Measurements from ENCODE around the gene CDH13.

Gene CDH13

GRCh38 chr16:83238949-83239691 is 612.4 kb downstream of the CDH13 start:
- Histone ChIP-seq H3K27ac (replicated peaks) (no peak overlapping the region), H3K27me3 (ENCODE audit: insufficient read depth, poor library complexity, severe bottlenecking) (no peaks in the 10 kb centered on the region), H3K4me3 (replicated peaks; ENCODE audit: insufficient read depth, low read length) (no peak overlapping the region)
- no peak for DNase-seq (ENCODE audit: low read depth in 1 of 2, low spot score in 1 of 2)
- TF ChIP-seq, protein P1, sequence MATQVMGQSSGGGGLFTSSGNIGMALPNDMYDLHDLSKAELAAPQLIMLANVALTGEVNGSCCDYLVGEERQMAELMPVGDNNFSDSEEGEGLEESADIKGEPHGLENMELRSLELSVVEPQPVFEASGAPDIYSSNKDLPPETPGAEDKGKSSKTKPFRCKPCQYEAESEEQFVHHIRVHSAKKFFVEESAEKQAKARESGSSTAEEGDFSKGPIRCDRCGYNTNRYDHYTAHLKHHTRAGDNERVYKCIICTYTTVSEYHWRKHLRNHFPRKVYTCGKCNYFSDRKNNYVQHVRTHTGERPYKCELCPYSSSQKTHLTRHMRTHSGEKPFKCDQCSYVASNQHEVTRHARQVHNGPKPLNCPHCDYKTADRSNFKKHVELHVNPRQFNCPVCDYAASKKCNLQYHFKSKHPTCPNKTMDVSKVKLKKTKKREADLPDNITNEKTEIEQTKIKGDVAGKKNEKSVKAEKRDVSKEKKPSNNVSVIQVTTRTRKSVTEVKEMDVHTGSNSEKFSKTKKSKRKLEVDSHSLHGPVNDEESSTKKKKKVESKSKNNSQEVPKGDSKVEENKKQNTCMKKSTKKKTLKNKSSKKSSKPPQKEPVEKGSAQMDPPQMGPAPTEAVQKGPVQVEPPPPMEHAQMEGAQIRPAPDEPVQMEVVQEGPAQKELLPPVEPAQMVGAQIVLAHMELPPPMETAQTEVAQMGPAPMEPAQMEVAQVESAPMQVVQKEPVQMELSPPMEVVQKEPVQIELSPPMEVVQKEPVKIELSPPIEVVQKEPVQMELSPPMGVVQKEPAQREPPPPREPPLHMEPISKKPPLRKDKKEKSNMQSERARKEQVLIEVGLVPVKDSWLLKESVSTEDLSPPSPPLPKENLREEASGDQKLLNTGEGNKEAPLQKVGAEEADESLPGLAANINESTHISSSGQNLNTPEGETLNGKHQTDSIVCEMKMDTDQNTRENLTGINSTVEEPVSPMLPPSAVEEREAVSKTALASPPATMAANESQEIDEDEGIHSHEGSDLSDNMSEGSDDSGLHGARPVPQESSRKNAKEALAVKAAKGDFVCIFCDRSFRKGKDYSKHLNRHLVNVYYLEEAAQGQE (IDR thresholded peaks at IDR 0.05; ENCODE audit: insufficient replicate concordance, low read depth): no peak
- no peak for TF ChIP-seq POLR2AphosphoS5 (IDR thresholded peaks at IDR 0.05; ENCODE audit: low read depth)
- no peak for TF ChIP-seq SPI1 (IDR thresholded peaks at IDR 0.05; ENCODE audit: borderline replicate concordance, low read depth)
- TF ChIP-seq, protein P2, sequence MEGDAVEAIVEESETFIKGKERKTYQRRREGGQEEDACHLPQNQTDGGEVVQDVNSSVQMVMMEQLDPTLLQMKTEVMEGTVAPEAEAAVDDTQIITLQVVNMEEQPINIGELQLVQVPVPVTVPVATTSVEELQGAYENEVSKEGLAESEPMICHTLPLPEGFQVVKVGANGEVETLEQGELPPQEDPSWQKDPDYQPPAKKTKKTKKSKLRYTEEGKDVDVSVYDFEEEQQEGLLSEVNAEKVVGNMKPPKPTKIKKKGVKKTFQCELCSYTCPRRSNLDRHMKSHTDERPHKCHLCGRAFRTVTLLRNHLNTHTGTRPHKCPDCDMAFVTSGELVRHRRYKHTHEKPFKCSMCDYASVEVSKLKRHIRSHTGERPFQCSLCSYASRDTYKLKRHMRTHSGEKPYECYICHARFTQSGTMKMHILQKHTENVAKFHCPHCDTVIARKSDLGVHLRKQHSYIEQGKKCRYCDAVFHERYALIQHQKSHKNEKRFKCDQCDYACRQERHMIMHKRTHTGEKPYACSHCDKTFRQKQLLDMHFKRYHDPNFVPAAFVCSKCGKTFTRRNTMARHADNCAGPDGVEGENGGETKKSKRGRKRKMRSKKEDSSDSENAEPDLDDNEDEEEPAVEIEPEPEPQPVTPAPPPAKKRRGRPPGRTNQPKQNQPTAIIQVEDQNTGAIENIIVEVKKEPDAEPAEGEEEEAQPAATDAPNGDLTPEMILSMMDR (IDR thresholded peaks at IDR 0.05; ENCODE audit: insufficient read depth, low read length): no peak
- no peak for TF ChIP-seq GABPA (IDR thresholded peaks at IDR 0.05; ENCODE audit: low read depth)

DNA sequence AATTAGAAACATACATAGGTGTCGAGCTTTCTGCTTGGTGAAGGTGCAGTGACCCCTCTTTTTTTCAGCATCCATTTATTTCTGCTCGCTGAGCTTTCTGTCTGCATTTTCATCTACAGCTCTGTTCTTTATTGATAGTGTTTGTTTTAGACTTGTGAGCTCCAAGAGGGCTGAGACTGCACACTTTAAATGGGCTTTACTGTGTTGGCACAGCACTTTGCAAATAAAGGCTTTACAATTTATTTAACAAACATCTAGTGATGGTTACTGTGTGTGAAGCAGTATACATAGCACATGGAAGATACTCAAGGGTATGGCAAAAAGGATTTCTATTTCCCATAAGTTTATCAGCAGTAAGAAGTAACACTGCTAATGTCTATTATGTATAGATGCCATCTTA is 617.3 kb downstream of the CDH13 start:
- Histone ChIP-seq H3K27me3 (ENCODE audit: insufficient read depth, poor library complexity, severe bottlenecking) (peaks cover 2% of the 10 kb centered on the region), H3K27ac (replicated peaks) (no peak overlapping the region), H3K4me3 (replicated peaks; ENCODE audit: insufficient read depth, low read length) (no peak overlapping the region)
- TF ChIP-seq, protein P2 (IDR thresholded peaks at IDR 0.05; ENCODE audit: insufficient read depth, low read length): no peak
- no peak for TF ChIP-seq SPI1 (IDR thresholded peaks at IDR 0.05; ENCODE audit: borderline replicate concordance, low read depth)
- no peak for TF ChIP-seq GABPA (IDR thresholded peaks at IDR 0.05; ENCODE audit: low read depth)
- no peak for TF ChIP-seq POLR2AphosphoS5 (IDR thresholded peaks at IDR 0.05; ENCODE audit: low read depth)
- DNase-seq (ENCODE audit: low read depth in 1 of 2, low spot score in 1 of 2): no peak

DNA sequence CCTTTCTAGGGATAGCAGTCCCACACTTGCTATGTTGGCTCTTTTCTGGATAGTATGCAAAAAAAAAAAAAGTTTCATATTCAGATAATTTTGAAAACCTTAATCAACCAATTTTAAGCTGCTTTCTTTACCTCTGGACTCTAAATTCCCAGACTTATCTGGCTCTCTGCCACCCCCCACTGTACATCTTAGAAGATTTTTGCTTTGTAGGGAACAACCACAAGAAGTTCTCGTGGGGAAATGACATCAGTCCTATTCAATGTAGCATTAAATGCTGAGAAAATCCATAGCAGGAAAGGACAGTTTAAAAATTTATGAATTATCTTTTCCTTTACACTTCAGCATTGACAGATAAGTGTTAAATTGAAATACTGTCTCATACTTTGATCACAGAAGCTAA is 618.3 kb downstream of the CDH13 start:
- TF ChIP-seq, protein P1 (IDR thresholded peaks at IDR 0.05; ENCODE audit: insufficient replicate concordance, low read depth): no peak
- TF ChIP-seq GABPA (IDR thresholded peaks at IDR 0.05; ENCODE audit: low read depth): no peak
- TF ChIP-seq, protein P2 (IDR thresholded peaks at IDR 0.05; ENCODE audit: insufficient read depth, low read length): no peak
- no peak for TF ChIP-seq SPI1 (IDR thresholded peaks at IDR 0.05; ENCODE audit: borderline replicate concordance, low read depth)
- no peak for TF ChIP-seq POLR2AphosphoS5 (IDR thresholded peaks at IDR 0.05; ENCODE audit: low read depth)
- Histone ChIP-seq H3K4me3 (replicated peaks; ENCODE audit: insufficient read depth, low read length) (no peak overlapping the region), H3K27me3 (ENCODE audit: insufficient read depth, poor library complexity, severe bottlenecking) (peaks cover 2% of the 10 kb centered on the region), H3K27ac (replicated peaks) (no peak overlapping the region)
- no peak for DNase-seq (ENCODE audit: low read depth in 1 of 2, low spot score in 1 of 2)
